Hematopoietic multipotent progenitor cell treated with erythropoietin and hydrocortisone succinate and interleukin-3 and kit ligand, for 17 days (in vitro differentiated cells): ENCODE results near the gene HPS3.
"Not testable (repeated sequence)": the region's sequence is repeated elsewhere in the genome, so short reads cannot be mapped to it uniquely, and the experiment has no call there.

Experiments used
- DNase-seq: peaks from one replicate; pipeline ENCODE4 v3.0.0-alpha.2; 2015; ENCODE audit warnings: low spot score

Gene HPS3, protein sequence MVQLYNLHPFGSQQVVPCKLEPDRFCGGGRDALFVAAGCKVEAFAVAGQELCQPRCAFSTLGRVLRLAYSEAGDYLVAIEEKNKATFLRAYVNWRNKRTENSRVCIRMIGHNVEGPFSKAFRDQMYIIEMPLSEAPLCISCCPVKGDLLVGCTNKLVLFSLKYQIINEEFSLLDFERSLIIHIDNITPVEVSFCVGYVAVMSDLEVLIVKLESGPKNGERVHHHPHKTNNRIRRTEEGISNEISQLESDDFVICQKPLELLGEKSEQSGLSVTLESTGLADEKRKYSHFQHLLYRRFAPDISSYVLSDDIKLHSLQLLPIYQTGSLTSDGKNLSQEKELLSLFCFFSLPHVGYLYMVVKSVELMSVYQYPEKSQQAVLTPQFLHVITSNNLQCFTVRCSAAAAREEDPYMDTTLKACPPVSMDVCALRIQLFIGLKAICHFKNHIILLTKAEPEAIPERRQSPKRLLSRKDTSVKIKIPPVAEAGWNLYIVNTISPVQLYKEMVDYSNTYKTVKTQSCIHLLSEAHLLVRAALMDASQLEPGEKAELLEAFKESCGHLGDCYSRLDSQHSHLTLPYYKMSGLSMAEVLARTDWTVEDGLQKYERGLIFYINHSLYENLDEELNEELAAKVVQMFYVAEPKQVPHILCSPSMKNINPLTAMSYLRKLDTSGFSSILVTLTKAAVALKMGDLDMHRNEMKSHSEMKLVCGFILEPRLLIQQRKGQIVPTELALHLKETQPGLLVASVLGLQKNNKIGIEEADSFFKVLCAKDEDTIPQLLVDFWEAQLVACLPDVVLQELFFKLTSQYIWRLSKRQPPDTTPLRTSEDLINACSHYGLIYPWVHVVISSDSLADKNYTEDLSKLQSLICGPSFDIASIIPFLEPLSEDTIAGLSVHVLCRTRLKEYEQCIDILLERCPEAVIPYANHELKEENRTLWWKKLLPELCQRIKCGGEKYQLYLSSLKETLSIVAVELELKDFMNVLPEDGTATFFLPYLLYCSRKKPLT

DNA sequence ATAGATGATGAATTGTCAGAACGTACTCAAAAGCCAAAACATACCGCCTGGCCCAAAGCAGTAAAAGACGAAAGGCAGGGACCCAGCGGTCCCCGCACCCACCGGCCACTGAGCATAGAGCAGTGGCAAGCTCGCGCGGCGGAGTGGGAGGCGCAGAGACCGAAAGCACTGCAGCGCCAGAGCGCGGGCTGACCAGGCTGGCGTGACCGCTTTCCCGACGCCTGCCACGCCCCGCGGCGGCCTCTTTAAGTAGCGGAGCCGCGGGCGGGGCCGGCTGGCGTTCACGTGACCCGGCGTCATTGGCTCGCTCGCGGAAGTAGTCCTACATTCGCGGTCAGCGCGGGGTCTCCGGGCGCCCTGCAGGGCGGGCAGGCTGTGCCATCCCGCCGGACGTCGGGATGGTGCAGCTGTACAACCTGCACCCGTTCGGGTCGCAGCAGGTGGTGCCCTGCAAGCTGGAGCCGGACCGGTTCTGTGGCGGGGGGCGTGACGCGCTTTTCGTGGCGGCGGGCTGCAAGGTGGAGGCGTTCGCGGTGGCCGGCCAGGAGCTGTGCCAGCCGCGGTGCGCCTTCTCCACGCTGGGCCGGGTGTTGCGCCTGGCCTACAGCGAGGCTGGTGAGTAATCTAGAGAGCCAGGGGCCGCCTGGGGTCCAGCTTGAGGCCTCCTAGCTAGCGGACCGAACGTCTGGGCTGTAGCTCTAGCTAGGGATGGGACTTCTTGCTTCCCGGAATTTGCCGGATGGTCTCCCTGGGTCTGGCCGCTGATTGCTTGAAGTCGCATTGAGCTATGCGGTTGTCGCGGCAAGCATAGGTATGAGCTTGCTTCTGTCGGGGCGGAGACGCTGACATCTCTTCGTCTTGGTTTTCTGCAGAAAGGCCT is at the start of gene HPS3:
Gene HPS3, plus strand, starts transcription at position 313 of the 880 bp plus-strand sequence. Its CDS starts 86 bp downstream, at position 399.
- peak; percentile 87 for DNase-seq

DNA sequence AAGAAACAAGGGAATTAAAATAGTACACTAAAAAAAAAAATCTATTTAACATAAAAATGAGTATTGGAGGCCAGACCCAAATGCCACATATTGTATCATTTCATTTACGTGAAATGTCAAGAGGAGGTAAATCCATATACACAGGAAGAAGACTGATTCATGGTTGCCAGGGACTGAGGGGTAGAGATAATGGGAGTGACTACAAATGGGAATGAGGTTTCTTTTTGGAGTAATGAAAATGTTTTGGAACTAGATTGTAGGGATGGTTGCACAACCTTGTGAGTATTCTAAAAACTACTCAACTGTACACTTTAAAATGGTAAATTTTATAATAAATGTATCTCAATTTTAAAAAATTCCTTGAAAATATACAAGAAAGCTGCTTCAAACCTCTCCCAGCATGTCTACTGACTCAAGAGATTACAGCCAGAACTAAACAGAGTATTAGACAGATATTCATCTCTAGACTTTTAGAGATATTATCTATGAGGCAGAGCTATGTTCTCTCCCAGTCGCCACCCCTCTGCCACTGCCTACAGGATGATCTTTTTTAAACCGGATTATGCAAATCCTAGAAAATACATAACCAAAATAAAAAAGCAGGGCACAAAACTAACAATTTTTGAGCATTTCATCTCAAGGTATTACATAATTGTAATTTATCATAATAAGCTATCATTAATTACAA is 49.3 kb upstream of the HPS3 start:
- no peak for DNase-seq

DNA sequence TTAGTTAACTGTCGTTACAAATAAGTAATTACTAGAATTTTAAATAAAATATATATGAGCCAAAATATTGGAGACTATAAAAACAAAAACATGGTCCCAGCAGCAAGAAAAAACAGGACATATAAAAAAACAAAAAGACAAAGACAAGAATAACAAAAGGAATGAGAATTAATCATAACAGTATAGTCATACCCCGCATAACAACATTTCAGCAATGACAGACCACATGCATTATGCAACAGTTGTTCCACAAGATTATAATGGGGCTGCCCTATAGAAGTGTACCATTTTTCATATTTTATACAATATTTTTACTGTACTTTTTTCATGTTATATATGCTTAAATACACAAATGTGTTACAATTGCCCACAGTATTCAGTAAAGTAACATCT is 48.7 kb upstream of the HPS3 start:
- no peak for DNase-seq

DNA sequence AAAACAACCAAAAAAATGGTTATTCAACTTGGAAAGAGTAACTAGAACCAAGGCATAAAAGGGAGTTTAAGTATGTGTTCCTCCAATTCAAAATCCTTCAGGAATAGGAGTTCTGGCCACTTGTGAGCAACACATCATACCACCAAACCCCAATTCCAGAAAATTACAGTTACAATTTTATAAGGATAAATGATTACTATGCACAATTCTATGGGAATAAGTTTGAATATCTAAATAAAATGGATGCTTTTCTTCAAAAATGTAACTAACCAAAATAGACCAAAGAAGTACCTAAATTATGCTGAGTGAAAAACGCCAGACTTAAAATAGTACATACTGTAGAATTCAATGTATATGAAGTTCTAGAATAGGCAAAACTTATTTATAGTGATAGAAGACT is 47.7 kb upstream of the HPS3 start:
- no peak for DNase-seq

DNA sequence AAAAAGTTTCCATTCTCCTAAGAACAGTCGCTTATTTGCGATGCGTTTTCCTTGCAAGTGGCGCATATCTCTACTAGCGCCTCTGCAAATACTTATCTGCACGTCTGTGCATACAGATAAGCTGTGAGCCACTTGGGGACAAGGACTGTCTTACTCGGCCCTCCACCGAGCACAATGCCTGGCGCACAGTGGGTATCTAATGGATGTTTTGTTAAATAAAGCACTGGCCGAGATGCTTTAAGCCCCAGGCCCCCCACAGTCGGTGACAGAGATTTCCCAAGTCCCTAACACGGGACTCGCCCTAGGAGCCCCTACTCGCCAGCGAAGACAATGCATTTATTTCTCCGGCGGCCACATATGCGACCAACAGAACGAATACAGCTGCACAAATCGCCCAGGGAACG is 43.6 kb upstream of the HPS3 start:
- peak; percentile 62 for DNase-seq

DNA sequence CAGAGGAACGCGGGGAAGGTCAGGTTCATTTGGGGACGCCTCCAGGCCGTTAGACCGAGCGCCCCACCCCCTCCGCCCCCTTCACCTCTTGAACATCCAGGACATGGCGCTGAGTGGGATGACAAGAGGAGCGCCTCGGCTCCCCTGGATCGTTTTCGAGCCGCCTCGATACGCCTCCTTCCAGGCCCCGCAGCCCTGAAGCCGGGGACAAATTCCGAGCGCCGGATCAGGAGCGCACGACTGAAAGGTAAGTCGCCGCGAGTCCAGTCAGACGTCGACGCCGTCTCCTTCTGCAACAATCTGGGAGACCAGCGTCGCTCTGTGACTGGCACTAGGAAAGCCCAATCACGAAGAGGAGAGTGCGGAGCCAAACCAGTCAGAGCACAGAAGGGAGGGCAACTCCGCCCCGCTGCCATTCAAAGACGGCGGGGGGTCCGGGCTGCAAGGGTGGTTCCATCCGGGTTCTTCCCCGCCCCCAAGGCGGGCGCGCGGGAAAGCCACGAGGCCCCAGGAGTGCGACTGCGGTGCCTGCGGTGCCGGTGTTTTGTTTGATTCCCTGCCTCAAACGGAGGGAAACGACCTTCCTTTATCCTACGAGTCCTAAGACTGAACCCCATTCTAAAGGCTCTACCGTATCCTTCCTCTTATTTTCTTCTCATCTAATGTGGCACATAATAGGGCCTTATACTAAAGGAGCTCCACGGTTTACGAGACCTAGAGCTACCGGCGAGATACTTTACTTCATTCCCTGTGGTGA is 43.0 kb upstream of the HPS3 start, which contains the start of gene HLTF:
Gene HLTF, minus strand, starts transcription at position 302 of the 757 bp plus-strand sequence. Its CDS starts 197 bp downstream, at position 105.
- peak; percentile 84 for DNase-seq

DNA sequence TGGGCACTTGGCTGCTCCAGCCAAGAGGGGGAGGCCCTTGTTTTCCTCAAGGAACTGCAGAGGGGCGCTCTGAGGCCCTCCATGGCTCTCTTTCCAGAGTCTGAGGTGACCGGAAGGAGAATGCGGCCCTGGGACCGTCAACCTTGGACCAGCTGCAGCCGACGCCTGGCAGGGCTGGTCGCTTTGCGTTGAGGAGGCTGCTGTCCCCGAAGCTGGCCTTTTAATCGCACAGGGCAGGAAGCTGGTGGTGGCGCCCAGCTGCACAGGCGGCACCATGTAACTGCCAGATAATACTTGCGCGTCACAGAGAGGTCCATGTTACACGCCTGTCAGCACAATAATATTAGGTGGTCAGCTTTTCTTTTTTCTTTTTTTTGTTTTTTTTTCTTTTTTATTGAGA is 42.2 kb upstream of the HPS3 start:
- no peak for DNase-seq

DNA sequence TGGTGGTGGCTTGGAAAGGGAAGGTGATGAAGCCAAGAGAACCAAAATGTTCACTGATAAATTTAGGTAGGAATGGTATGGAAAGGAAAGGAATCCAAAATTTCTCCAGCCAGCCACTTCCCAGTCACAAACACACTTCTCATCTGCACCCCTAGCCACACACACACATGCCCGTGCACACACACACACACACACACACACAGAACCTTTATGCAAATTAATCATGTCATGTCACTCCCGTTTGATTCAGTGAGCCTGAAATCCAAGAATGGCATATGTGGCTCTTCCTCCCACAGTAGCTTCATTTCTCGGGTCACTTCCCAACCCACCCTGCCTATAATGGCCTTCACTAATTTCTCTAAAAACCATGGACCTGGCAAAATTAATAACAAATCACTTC is 40.0 kb upstream of the HPS3 start:
- DNase-seq = no peak

DNA sequence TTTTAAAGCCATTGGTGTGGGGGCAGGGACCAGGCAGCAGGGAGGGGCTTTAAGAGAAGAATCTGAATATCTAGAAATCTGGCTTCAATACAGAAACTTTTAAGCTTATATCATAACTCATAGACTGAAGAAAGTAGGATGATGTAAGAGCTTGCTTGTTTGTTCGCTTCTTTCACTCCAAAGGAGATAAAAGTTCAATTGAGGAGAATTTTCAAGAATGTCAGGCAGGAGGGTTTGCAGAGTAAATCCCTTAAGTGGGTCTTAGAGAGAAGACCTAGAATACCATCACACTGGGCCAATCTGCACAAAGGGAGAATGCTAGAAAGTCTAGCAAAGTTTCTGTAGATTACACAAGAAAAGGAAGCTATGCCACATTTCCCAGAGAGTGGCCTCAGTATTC is 39.0 kb upstream of the HPS3 start:
- DNase-seq = no peak

DNA sequence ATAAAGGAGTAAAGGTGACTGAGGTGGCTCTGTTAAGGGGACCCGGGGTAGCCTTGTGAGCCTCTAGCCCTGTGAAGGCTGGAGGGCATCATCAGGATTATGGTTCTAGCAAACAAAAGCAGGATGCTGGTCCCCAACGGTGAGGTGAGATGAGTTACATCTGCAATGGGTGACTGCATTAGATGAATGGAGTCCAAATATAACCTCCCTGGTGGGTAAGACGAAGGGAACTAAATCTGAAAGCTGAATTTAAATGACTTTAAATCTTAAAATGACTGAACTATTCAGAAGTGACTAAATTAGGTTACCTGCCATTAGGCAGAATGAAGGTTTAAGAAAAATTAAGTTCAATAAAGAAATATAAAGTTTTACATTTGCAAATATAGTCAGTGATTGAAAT is 38.5 kb upstream of the HPS3 start:
- no peak for DNase-seq

DNA sequence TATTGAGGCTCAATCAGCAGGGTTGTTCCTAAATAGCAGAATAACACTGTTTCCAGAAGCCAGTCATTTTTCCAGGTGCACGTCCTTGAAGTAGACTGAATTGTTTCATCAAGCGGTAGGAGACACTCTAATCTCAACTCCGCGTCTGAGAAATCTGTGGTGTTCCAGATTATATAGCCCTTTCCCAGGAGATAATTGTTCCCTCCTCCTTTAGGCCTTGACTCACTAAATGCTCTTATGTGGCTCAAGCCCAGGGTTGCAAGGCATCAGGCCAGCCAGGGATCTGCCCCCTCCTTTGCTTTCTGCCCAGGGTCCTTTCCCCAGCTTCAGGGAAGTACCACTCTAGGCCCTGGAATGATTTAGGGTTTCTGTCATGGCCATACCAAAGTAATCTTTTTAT is 37.5 kb upstream of the HPS3 start:
- no peak for DNase-seq

DNA sequence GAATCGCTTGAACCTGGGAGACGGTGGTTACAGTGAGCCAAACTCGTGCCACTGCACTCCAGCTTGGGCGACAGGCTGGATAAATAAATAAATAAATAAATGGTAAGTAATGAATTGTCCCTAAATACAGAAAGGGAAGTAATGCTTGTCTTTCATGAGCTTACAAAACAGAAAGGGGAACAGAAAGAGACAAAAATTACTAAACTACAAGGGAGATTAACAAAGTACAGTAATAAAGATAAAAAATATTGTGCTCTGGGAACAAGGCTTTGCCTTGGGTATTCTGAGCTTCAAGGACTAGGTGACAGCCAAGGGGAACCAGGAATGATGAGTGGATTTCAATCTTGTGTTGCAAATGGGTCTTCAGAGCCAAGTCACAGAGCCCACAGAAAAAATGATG is 34.0 kb upstream of the HPS3 start:
- no peak for DNase-seq

DNA sequence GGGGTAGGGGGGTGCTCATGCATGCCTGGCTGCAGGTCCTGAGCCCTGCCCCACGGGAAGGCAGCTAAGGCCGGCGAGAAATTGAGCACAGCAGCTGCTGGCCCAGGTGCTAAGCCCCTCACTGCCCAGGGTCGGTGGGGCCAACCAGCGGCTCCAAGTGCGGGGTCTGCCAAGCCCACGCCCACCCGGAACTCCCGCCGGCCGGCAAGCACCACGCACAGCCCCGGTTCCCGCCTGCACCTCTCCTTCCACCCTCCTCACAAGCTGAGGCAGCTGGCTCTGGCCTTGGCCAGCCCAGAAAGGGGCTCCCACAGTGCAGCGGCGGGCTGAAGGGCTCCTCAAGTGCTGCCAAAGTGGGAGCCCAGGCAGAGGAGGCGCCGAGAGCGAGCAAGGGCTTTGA is 31.5 kb upstream of the HPS3 start:
- not testable (repeated sequence) for DNase-seq

DNA sequence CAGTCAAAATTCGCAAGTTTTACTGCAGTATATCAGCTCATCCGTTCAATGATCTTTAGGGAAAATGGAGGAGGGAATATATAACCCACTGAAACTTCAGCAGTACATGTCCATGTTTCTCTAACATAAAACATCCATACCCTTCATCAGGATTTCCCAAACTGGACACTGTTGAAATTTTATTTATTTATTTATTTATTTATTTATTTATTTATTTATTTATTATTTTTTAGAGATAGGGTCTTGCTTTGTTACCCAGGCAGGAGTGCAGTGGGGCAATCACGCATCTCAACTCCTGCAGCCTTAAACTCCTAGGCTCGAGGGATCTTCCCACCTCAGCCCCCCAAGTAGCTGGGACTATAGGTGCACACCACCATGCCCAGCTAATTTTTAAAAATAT is 28.3 kb upstream of the HPS3 start:
- DNase-seq = no peak

DNA sequence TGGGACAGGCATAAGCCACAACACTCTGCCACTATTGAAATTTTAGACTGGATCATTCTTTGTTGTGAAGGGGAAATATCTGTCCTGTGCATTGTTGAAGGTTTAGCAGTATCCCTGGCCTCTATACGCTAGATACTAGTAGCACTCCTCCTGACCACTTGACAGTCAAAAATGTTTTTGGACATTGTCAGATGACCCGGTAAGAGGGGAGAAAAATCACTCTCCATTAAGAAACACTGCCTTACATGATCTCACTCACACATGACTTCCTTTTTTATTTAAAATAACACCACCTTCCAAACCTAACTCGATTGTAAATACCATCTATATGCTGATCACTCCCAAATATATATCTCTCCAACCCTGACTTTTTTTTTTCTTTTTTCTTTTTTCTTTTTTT is 27.8 kb upstream of the HPS3 start:
- no peak for DNase-seq

DNA sequence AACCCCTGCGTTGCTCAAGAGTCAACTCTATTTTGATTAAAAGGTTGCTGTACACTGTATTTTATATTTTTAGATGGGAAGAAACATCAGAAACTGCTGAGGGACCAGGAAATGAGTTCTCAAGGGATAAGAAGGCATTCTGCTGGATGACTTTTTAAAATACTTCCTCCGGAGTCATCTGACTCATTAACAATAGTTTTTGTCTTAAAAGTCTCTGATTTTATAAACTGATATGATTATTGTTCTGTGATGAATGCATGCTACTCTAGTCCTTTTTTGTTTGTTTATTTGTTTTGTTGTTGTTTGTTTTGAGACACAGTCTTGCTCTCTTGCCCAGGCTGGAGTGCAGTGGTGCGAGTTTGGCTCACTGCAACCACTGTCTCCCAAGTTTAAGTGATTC is 25.0 kb upstream of the HPS3 start:
- DNase-seq = no peak

DNA sequence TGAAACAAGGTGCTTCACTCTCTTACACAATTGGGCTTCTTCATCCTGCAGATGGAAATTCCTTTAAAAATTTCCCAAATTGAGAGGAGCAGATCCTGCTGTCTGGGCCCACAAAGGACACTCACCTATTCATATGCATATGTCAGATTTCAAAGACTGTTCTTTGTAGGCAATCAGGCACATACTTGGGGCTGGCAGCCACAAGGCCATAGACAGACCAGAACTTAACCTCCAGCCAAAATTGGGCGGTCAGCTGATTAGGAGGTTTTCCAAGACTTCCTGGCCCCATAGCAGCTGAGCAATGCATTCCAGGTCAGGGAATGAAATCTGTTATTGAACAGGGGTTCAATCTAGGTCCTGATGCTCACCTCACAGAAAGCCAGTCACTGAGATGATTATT is 15.0 kb upstream of the HPS3 start:
- DNase-seq = no peak

DNA sequence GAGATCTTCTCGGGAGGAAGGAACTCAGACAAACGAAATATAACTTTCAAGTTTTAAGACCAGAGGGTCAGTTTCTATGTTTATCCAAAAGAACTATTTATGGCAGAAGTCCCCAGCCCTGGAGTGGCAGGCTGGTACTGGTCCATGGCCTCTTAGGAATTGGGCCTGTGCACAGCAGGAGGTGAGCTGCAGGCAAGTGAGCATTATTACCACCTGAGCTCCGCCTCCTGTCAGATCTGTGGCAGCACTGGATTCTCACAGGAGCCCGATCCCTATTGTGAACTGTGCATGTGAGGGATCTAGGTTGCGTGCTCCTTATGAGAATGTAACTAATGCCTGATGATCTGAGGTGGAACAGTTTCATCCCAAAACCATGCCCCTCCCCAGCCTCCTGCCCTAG is 14.3 kb upstream of the HPS3 start:
- no peak for DNase-seq

DNA sequence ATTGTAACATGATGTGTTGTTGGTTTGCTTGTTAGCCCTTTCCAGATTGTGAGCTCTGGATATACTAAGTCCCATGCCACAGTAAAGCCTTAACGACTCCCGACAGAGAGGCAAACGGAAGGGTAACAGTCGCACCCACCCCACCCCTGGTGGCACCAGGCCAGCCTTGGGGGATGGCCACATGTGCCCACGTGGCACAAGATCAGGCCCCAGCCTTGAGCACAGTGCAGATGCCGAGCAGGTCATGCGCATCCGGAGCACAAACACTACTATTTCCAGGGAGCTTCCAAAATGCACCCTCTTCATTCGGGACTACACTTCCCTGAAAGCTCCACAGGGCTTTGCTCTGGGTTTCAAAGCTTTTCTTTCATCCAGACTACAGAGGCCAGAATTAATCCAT is 10.7 kb upstream of the HPS3 start:
- DNase-seq = no peak

DNA sequence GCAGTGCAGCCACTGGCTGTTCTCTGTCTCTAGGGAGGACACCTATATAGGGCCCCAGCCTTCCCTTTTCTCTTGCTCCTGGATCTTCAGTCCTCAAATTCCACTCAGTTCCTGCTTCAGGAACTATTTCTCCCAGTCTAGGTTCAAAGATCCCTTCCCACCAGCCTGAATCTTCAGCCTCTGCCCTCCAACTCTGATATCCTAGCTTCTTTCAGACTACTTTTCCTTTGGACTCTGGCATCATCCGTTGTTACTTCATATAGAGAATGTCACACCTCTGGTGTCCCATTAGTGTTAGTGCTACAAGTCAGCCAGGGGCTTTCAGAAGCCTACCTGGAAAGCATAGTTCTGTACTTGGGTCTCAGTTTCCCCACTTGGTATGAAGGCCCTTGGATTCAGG is 10.0 kb upstream of the HPS3 start:
- DNase-seq = no peak
